WTC11 (cell line): Measurements from ENCODE around the gene NNAT. TPM values are rescaled to one million over a fixed set of nuclear protein-coding genes. Genes with fewer than 3 reads are reported as not detected.

Experiments
- ATAC-seq: fragments of 200-7000 bp; cut with Tn5 transposase; 2 replicates; pipeline ENCODE4 v1.10.0; 2021; ENCODE audit warnings: mild to moderate bottlenecking, moderate library complexity
- CTCF ChIA-PET: fragments of 300-600 bp; sonication (Branson Sonifier 250); formaldehyde crosslinking; loops from one replicate; lab custom pipeline; 2021; ENCODE audit warnings: antibody characterized with exemption; lab: Charles Lee
- POLR2A ChIA-PET: fragments of 350-600 bp; sonication (Branson Sonifier 250); formaldehyde crosslinking; loops from one replicate; lab custom pipeline; 2021; ENCODE audit warnings: antibody characterized with exemption; lab: Charles Lee
- DNase-seq: peaks from one replicate; pipeline ENCODE4 v3.0.0; 2021; ENCODE audit warnings: low spot score
- H3K27ac Mint-ChIP-seq: 2 replicates; pipeline ENCODE4 v1.8.0; 2021; ENCODE audit warnings: mixed read lengths
- H3K27me3 Mint-ChIP-seq: 2 replicates; pipeline ENCODE4 v1.8.0; 2021; ENCODE audit warnings: low read depth, mild to moderate bottlenecking, moderate library complexity, mixed read lengths
- H3K36me3 Mint-ChIP-seq: 2 replicates; pipeline ENCODE4 v1.8.0; 2021; ENCODE audit warnings: mixed read lengths
- H3K4me1 Mint-ChIP-seq: 2 replicates; pipeline ENCODE4 v1.8.0; 2022; ENCODE audit warnings: mixed read lengths
- H3K4me3 Mint-ChIP-seq: 2 replicates; pipeline ENCODE4 v1.8.0; 2021; ENCODE audit warnings: mild to moderate bottlenecking, moderate library complexity, mixed read lengths
- H3K9me3 Mint-ChIP-seq: 2 replicates; pipeline ENCODE4 v1.8.0; 2021; ENCODE audit warnings: mixed read lengths
- E2F1 ChIP-seq: sonication (generic); formaldehyde crosslinking; IDR thresholded peaks from 2 replicates; pipeline ENCODE4 v1.8.0; 2022; ENCODE audit warnings: mild to moderate bottlenecking, missing genetic modification reagents
- ELF4 ChIP-seq: sonication (generic); formaldehyde crosslinking; IDR thresholded peaks from 2 replicates; pipeline ENCODE4 v1.8.1; 2022; ENCODE audit warnings: low read depth, mild to moderate bottlenecking, moderate library complexity, missing genetic modification reagents
- ETV6 ChIP-seq: sonication (generic); formaldehyde crosslinking; IDR thresholded peaks from 2 replicates; pipeline ENCODE4 v1.8.1; 2022; ENCODE audit warnings: mild to moderate bottlenecking, missing genetic modification reagents
- FOXK1 ChIP-seq: sonication (generic); formaldehyde crosslinking; IDR thresholded peaks from 2 replicates; pipeline ENCODE4 v1.8.0; 2022; ENCODE audit warnings: mild to moderate bottlenecking, moderate library complexity, missing genetic modification reagents
- FOXP4 ChIP-seq: sonication (generic); formaldehyde crosslinking; IDR thresholded peaks from 2 replicates; pipeline ENCODE4 v1.8.0; 2022; ENCODE audit warnings: mild to moderate bottlenecking, missing genetic modification reagents
- GABPB1 ChIP-seq: sonication (generic); formaldehyde crosslinking; IDR thresholded peaks from 2 replicates; pipeline ENCODE4 v1.8.1; 2023; ENCODE audit warnings: mild to moderate bottlenecking, missing genetic modification reagents
- GTF2I ChIP-seq: fragments of 250-450 bp; sonication (Bioruptor Pico); conservative IDR thresholded peaks from 2 replicates; pipeline ENCODE4 v1.4.0; 2021; ENCODE audit warnings: mild to moderate bottlenecking
- HMGA2 ChIP-seq: fragments of 250-450 bp; sonication (Bioruptor Pico); IDR thresholded peaks from 2 replicates; pipeline ENCODE4 v1.4.0; 2021; ENCODE audit warnings: mild to moderate bottlenecking, moderate library complexity
- IRF2 ChIP-seq: sonication (generic); formaldehyde crosslinking; IDR thresholded peaks from 2 replicates; pipeline ENCODE4 v1.8.0; 2022; ENCODE audit warnings: low read depth, missing genetic modification reagents, borderline replicate concordance
- KAT7 ChIP-seq: sonication (generic); formaldehyde crosslinking; IDR thresholded peaks from 2 replicates; pipeline ENCODE4 v1.8.1; 2023; ENCODE audit warnings: missing genetic modification reagents, mild to moderate bottlenecking, borderline replicate concordance
- MAX ChIP-seq: sonication (generic); formaldehyde crosslinking; IDR thresholded peaks from 2 replicates; pipeline ENCODE4 v1.8.0; 2022; ENCODE audit warnings: mild to moderate bottlenecking, missing genetic modification reagents
- MXD4 ChIP-seq: fragments of 250-450 bp; sonication (Bioruptor Pico); IDR thresholded peaks from 2 replicates; pipeline ENCODE4 v1.8.0; 2021; ENCODE audit warnings: mild to moderate bottlenecking, moderate library complexity, borderline replicate concordance
- NFE2L1 ChIP-seq: sonication (generic); formaldehyde crosslinking; IDR thresholded peaks from 2 replicates; pipeline ENCODE4 v1.8.1; 2023; ENCODE audit warnings: missing genetic modification reagents
- NR3C1 ChIP-seq: sonication (generic); formaldehyde crosslinking; conservative IDR thresholded peaks from 2 replicates; pipeline ENCODE4 v1.8.1; 2023; ENCODE audit warnings: low read depth, mild to moderate bottlenecking, missing genetic modification reagents
- OVOL2 ChIP-seq: fragments of 250-450 bp; sonication (Bioruptor Pico); IDR thresholded peaks from 2 replicates; pipeline ENCODE4 v1.9.0; 2021; ENCODE audit warnings: mild to moderate bottlenecking, borderline replicate concordance
- PRRX2 ChIP-seq: fragments of 250-450 bp; sonication (Bioruptor Pico); IDR thresholded peaks from 2 replicates; pipeline ENCODE4 v1.8.0; 2021; ENCODE audit warnings: mild to moderate bottlenecking
- TCF7 ChIP-seq: sonication (generic); formaldehyde crosslinking; IDR thresholded peaks from 2 replicates; pipeline ENCODE4 v1.8.0; 2022; ENCODE audit warnings: mild to moderate bottlenecking, low read depth, missing genetic modification reagents, moderate library complexity
- USF1 ChIP-seq: sonication (generic); formaldehyde crosslinking; IDR thresholded peaks from 2 replicates; pipeline ENCODE4 v1.8.0; 2022; ENCODE audit warnings: mild to moderate bottlenecking, missing genetic modification reagents
- USF2 ChIP-seq: sonication (generic); formaldehyde crosslinking; IDR thresholded peaks from 2 replicates; pipeline ENCODE4 v1.8.1; 2023; ENCODE audit warnings: mild to moderate bottlenecking, missing genetic modification reagents, moderate library complexity
- ZNF138 ChIP-seq: sonication (generic); formaldehyde crosslinking; conservative IDR thresholded peaks from 2 replicates; pipeline ENCODE4 v1.8.1; 2022; ENCODE audit warnings: mild to moderate bottlenecking, moderate library complexity, missing genetic modification reagents
- ZNF219 ChIP-seq: sonication (generic); formaldehyde crosslinking; IDR thresholded peaks from 2 replicates; pipeline ENCODE4 v1.8.0; 2023; ENCODE audit warnings: missing genetic modification reagents, mild to moderate bottlenecking, borderline replicate concordance
- ZNF263 ChIP-seq: sonication (generic); formaldehyde crosslinking; IDR thresholded peaks from 2 replicates; pipeline ENCODE4 v1.8.1; 2022; ENCODE audit warnings: low read depth, mild to moderate bottlenecking, moderate library complexity, missing genetic modification reagents
- ZNF423 ChIP-seq: fragments of 250-450 bp; sonication (Bioruptor Pico); IDR thresholded peaks from 2 replicates; pipeline ENCODE4 v2.1.2; 2022; ENCODE audit warnings: mild to moderate bottlenecking, moderate library complexity
- total RNA-seq: library from RNA; stranded (reverse); gene quantifications from 3 replicates; pipeline ENCODE4 v1.2.3, GENCODE V29; 2021

NNAT gene
- total RNA-seq, 1 experiment from 2014 or later: 90.0 TPM

GRCh38 chr20:37518606-37519507 lies 2.2 kb upstream of the NNAT start:
- ATAC-seq (no peak), DNase-seq (no peak)
- POLR2A ChIA-PET: interaction anchor here (1.6 kb wide), 1 partner anchor 122 kb away, joined by 6 read pairs; no protein-coding TSS in a partner anchor
- H3K27me3 Mint-ChIP-seq: no peaks in the 10 kb centered on the region
- H3K4me3 Mint-ChIP-seq: no peak overlapping the region
- no peak for TF ChIP-seq MAX (CRISPR knock-in tag)
- TF ChIP-seq NR3C1: no peak
- no peak for TF ChIP-seq NFE2L1 (CRISPR knock-in tag)
- TF ChIP-seq E2F1: no peak
- no peak for TF ChIP-seq PRRX2
- TF ChIP-seq KAT7 (CRISPR knock-in tag): no peak
- TF ChIP-seq OVOL2: no peak
- no peak for TF ChIP-seq ELF4 (CRISPR knock-in tag)
- TF ChIP-seq ZNF423: no peak
- TF ChIP-seq TCF7 (CRISPR knock-in tag): no peak
- TF ChIP-seq IRF2 (CRISPR knock-in tag): no peak
- TF ChIP-seq MXD4 (CRISPR knock-in tag): no peak
- no peak for TF ChIP-seq HMGA2 (CRISPR knock-in tag)
- no peak for TF ChIP-seq FOXK1
- no peak for TF ChIP-seq FOXP4 (CRISPR knock-in tag)
- no peak for TF ChIP-seq GTF2I (CRISPR knock-in tag)
- no peak for TF ChIP-seq GABPB1
- TF ChIP-seq ZNF263 (CRISPR knock-in tag): no peak
- H3K27ac Mint-ChIP-seq: peak overlapping the region; percentile 73; the same call in 1 of the 2 replicates
- H3K36me3 Mint-ChIP-seq: peaks cover 36% of the 10 kb centered on the region
- no peaks in the 10 kb centered on the region for H3K9me3 Mint-ChIP-seq
- H3K4me1 Mint-ChIP-seq: peaks cover 70% of the 10 kb centered on the region
- CTCF ChIA-PET: interaction anchor here (0.6 to 2.0 kb wide), 5 partner anchors 23 to 327 kb away, joined by 3 to 15 read pairs (median 4); no protein-coding TSS in a partner anchor

- DNase-seq: peak; percentile 46
- POLR2A ChIA-PET: interaction anchor here (1.6 kb wide), 1 partner anchor 123 kb away, joined by 6 read pairs; no protein-coding TSS in a partner anchor
- no peaks in the 10 kb centered on the region; the same call in 1 of the 2 replicates for H3K27me3 Mint-ChIP-seq
- H3K36me3 Mint-ChIP-seq: peaks cover 32% of the 10 kb centered on the region
- H3K9me3 Mint-ChIP-seq: no peaks in the 10 kb centered on the region
- CTCF ChIA-PET: interaction anchor here (0.6 to 2.0 kb wide), 5 partner anchors 24 to 328 kb away, joined by 3 to 15 read pairs (median 4); no protein-coding TSS in a partner anchor
- H3K4me1 Mint-ChIP-seq: peaks cover 79% of the 10 kb centered on the region
- peak overlapping the region; percentile 75 for H3K4me3 Mint-ChIP-seq
- TF ChIP-seq ZNF423: peak; percentile 90
- no peak for TF ChIP-seq ZNF263 (CRISPR knock-in tag)
- peak; percentile 63 for TF ChIP-seq USF2
- TF ChIP-seq USF1: peak; percentile 70
- 0 out of 2 replicates have a peak, but pooled peaks have one; percentile 31 for TF ChIP-seq ETV6 (CRISPR knock-in tag)
- TF ChIP-seq ZNF219 (CRISPR knock-in tag): no peak
- TF ChIP-seq ZNF138: 0 out of 2 replicates have a peak, but pooled peaks have one; percentile 64
- ATAC-seq: peak; percentile 18
- peak overlapping the region; percentile 73 for H3K27ac Mint-ChIP-seq
These were observed 1.3 kb upstream of the NNAT start for GRCh38 chr20:37519508-37520418.
